IMR-90 (cell line): ENCODE measurements around the gene TMEM61. TPM values are rescaled to one million over a fixed set of nuclear protein-coding genes. Genes with fewer than 3 reads are reported as not detected.

ENCODE experiments used
- ATAC-seq: fragments of 200-7000 bp; cut with Tn5 transposase; 2 replicates; pipeline ENCODE4 v1.9.1; 2020; ENCODE audit warnings: low read depth, mild to moderate bottlenecking, moderate library complexity
- BruUV-seq: library from RNA; stranded (reverse); fragments of 400-500 nt; replicated peaks from 2 replicates; lab custom pipeline; 2021; lab: Mats Ljungman, UMichigan
- CTCF ChIA-PET: fragments of 300-600 bp; formaldehyde crosslinking; extraction: SDS; loops from one replicate; lab custom pipeline; 2021; ENCODE audit warnings: antibody characterized with exemption; lab: Yijun Ruan, JAX
- POLR2A ChIA-PET: fragments of 300-600 bp; sonication (Branson Sonifier 250); formaldehyde crosslinking; loops from one replicate; lab custom pipeline; 2022; ENCODE audit warnings: antibody characterized with exemption; ENCODE audit not compliant: unreplicated experiment; lab: Charles Lee
- DNase-seq: peaks from one replicate; pipeline ENCODE4 v3.0.0; 2013
- H2AFZ ChIP-seq: replicated peaks from 2 replicates; pipeline ENCODE3; 2013; ENCODE audit warnings: low read length, mild to moderate bottlenecking; ENCODE audit not compliant: poor library complexity
- H2AK5ac ChIP-seq: 2 replicates; pipeline ENCODE4 v1.6.1; 2013; ENCODE audit warnings: low read depth, low read length, inconsistent platforms
- H2AK9ac ChIP-seq: replicated peaks from 2 replicates; pipeline ENCODE3; 2013; ENCODE audit warnings: mild to moderate bottlenecking, low read depth, low read length, moderate library complexity; ENCODE audit not compliant: poor library complexity
- H2BK120ac ChIP-seq: 2 replicates; pipeline ENCODE4 v1.6.1; 2013; ENCODE audit warnings: low read depth, low read length, inconsistent platforms
- H2BK15ac ChIP-seq: 3 replicates; pipeline ENCODE4 v1.6.1; 2013; ENCODE audit warnings: low read depth, low read length, inconsistent platforms
- H2BK20ac ChIP-seq: 2 replicates; pipeline ENCODE4 v1.6.1; 2013; ENCODE audit warnings: low read depth, mild to moderate bottlenecking, inconsistent platforms, low read length, moderate library complexity
- H2BK5ac ChIP-seq: 2 replicates; pipeline ENCODE4 v1.6.1; 2013; ENCODE audit warnings: mild to moderate bottlenecking, low read depth, low read length, inconsistent platforms; ENCODE audit not compliant: poor library complexity, severe bottlenecking
- H3K14ac ChIP-seq: replicated peaks from 2 replicates; pipeline ENCODE4 v1.6.1; 2013; ENCODE audit warnings: low read depth, low read length, inconsistent platforms
- H3K18ac ChIP-seq: 2 replicates; pipeline ENCODE4 v1.6.1; 2013; ENCODE audit warnings: low read depth, low read length, control low read depth
- H3K23ac ChIP-seq: 2 replicates; pipeline ENCODE4 v1.6.1; 2013; ENCODE audit warnings: low read depth, low read length, inconsistent platforms
- H3K27ac ChIP-seq: 2 replicates; pipeline ENCODE4 v1.5.1; 2013; ENCODE audit warnings: mild to moderate bottlenecking, control low read depth, low read length; ENCODE audit not compliant: insufficient read depth
- H3K27me3 ChIP-seq: 2 replicates; pipeline ENCODE4 v1.6.1; 2013; ENCODE audit warnings: low read length; ENCODE audit not compliant: control insufficient read depth, insufficient read depth
- H3K36me3 ChIP-seq: 2 replicates; pipeline ENCODE4 v1.6.1; 2013; ENCODE audit warnings: low read length, mixed read lengths; ENCODE audit not compliant: control insufficient read depth, insufficient read depth
- H3K4ac ChIP-seq: 2 replicates; pipeline ENCODE4 v1.6.1; 2013; ENCODE audit warnings: low read depth, low read length, inconsistent platforms
- H3K4me1 ChIP-seq: 2 replicates; pipeline ENCODE4 v1.6.1; 2013; ENCODE audit warnings: low read length, mixed read lengths; ENCODE audit not compliant: control insufficient read depth, insufficient read depth
- H3K4me2 ChIP-seq: 2 replicates; pipeline ENCODE4 v1.6.1; 2013; ENCODE audit warnings: low read depth, mild to moderate bottlenecking, control low read depth, low read length, moderate library complexity
- H3K4me3 ChIP-seq: 2 replicates; pipeline ENCODE4 v1.5.1; 2013; ENCODE audit warnings: low read depth, mild to moderate bottlenecking, control low read depth, low read length, moderate library complexity; ENCODE audit not compliant: insufficient read depth
- H3K56ac ChIP-seq: 2 replicates; pipeline ENCODE4 v1.6.1; 2013; ENCODE audit warnings: low read length, inconsistent platforms; ENCODE audit not compliant: insufficient read depth; ENCODE audit errors: extremely low read depth
- H3K79me1 ChIP-seq, 2 experiments: 2 replicates each; pipeline ENCODE4 v1.6.1; 2013; ENCODE audit warnings: low read length in 2 of 2, inconsistent platforms in 1 of 2, low read depth in 1 of 2
- H3K9ac ChIP-seq: 2 replicates; pipeline ENCODE4 v1.6.1; 2013; ENCODE audit warnings: low read depth, low read length, control low read depth
- H3K9me1 ChIP-seq: 2 replicates; pipeline ENCODE4 v1.6.1; 2013; ENCODE audit warnings: low read length, inconsistent platforms; ENCODE audit not compliant: insufficient read depth
- H3K9me3 ChIP-seq: 2 replicates; pipeline ENCODE4 v1.6.1; 2013; ENCODE audit warnings: low read length; ENCODE audit not compliant: control insufficient read depth, insufficient read depth
- H4K20me1 ChIP-seq: 2 replicates; pipeline ENCODE4 v1.6.1; 2013; ENCODE audit warnings: low read length, inconsistent platforms; ENCODE audit not compliant: insufficient read depth
- H4K5ac ChIP-seq: 2 replicates; pipeline ENCODE4 v1.6.1; 2013; ENCODE audit warnings: mild to moderate bottlenecking, low read depth, low read length, control low read depth
- H4K8ac ChIP-seq, 2 experiments: 2 replicates each; pipeline ENCODE4 v1.6.1; 2013; ENCODE audit warnings: low read depth in 2 of 2, low read length in 2 of 2, control low read depth in 1 of 2, inconsistent platforms in 1 of 2
- H4K91ac ChIP-seq: 2 replicates; pipeline ENCODE4 v1.6.1; 2013; ENCODE audit warnings: low read depth, low read length, inconsistent platforms; ENCODE audit not compliant: insufficient read depth
- BHLHE40 ChIP-seq: fragments of 150-350 bp; IDR thresholded peaks from 2 replicates; pipeline ENCODE4 v1.6.1; 2016; ENCODE audit warnings: mild to moderate bottlenecking, low read depth, low read length
- CEBPB ChIP-seq: IDR thresholded peaks from 2 replicates; pipeline ENCODE4 v1.6.1; 2012; ENCODE audit warnings: low read depth, low read length, improper control_type of control experiment
- CHD1 ChIP-seq: IDR thresholded peaks from 2 replicates; pipeline ENCODE4 v1.6.1; 2012; ENCODE audit warnings: low read depth, low read length, improper control_type of control experiment
- FOS ChIP-seq: fragments of 150-350 bp; IDR thresholded peaks from 2 replicates; pipeline ENCODE4 v1.6.1; 2016; ENCODE audit warnings: low read depth, low read length
- MAFK ChIP-seq: IDR thresholded peaks from 2 replicates; pipeline ENCODE4 v1.6.1; 2012; ENCODE audit warnings: low read depth, low read length, improper control_type of control experiment
- MAZ ChIP-seq: IDR thresholded peaks from 2 replicates; pipeline ENCODE4 v1.6.1; 2012; ENCODE audit warnings: low read depth, mild to moderate bottlenecking, low read length, improper control_type of control experiment, moderate library complexity, borderline replicate concordance
- MXI1 ChIP-seq: IDR thresholded peaks from 2 replicates; pipeline ENCODE4 v1.6.1; 2012; ENCODE audit warnings: low read depth, mild to moderate bottlenecking, low read length, moderate library complexity, borderline replicate concordance
- NFE2L2 ChIP-seq: fragments of 150-350 bp; IDR thresholded peaks from 2 replicates; pipeline ENCODE4 v1.6.1; 2016; ENCODE audit warnings: low read depth, mild to moderate bottlenecking, low read length
- POLR2A ChIP-seq: IDR thresholded peaks from 2 replicates; pipeline ENCODE4 v1.6.1; 2012; ENCODE audit warnings: mild to moderate bottlenecking, low read depth, low read length
- RAD21 ChIP-seq: IDR thresholded peaks from 2 replicates; pipeline ENCODE4 v1.6.1; 2012; ENCODE audit warnings: low read length, improper control_type of control experiment
- RCOR1 ChIP-seq: IDR thresholded peaks from 2 replicates; pipeline ENCODE4 v1.6.1; 2012; ENCODE audit warnings: mild to moderate bottlenecking, low read length, improper control_type of control experiment; ENCODE audit not compliant: insufficient replicate concordance
- RFX5 ChIP-seq: IDR thresholded peaks from 2 replicates; pipeline ENCODE4 v1.8.0; 2012; ENCODE audit warnings: low read depth, mild to moderate bottlenecking, low read length, moderate library complexity
- SMC3 ChIP-seq: fragments of 150-350 bp; IDR thresholded peaks from 2 replicates; pipeline ENCODE4 v1.6.1; 2016; ENCODE audit warnings: low read depth, mild to moderate bottlenecking, antibody characterized with exemption, low read length, moderate library complexity
- WGBS, 2 experiments: methylation state at CpG; one replicate each; pipeline versions ENCODE4 v1.1.5 to v1.1.7; 2013; ENCODE audit warnings: missing lambda C conversion rate in 2 of 2; ENCODE audit not compliant: insufficient read length in 1 of 2; ENCODE audit errors: extremely low coverage in 2 of 2; 5-methylcytosine and 5-hydroxymethylcytosine counted together
- dilution Hi-C: fragments of 300-500 bp; cut with HindIII; formaldehyde crosslinking; loops from one replicate; pipeline ENCODE4 v1.14.3; 2018; ENCODE audit warnings: low sequenced_read_pairs; ENCODE audit not compliant: unreplicated experiment
- in situ Hi-C: fragments of 300-500 bp; cut with MboI; formaldehyde crosslinking; loops from 3 replicates; pipeline ENCODE4 v1.14.3; 2019; ENCODE audit warnings: low sequenced_read_pairs, inconsistent platforms, mixed read lengths
- intact Hi-C: fragments of 100-400 bp; cut with micrococcal nuclease; formaldehyde crosslinking; loops from 2 replicates; pipeline ENCODE4 v1.10.0; 2022
- polyA plus RNA-seq, 3 experiments: library from polyadenylated mRNA; depleted of rRNA; stranded (reverse); fragments of >200 nt; gene quantifications; 2 replicates each; pipeline ENCODE4 v1.2.3, GENCODE V29; 2012; ENCODE audit warnings: low replicate concordance in 1 of 3
- total RNA-seq: library from RNA; depleted of rRNA; stranded (reverse); fragments of >200 nt; gene quantifications from 2 replicates; pipeline ENCODE4 v1.2.3, GENCODE V29; 2012
- TF ChIP-seq, protein P1 (sequence below): fragments of 150-350 bp; IDR thresholded peaks from 2 replicates; pipeline ENCODE4 v1.6.1; 2017; ENCODE audit warnings: mild to moderate bottlenecking, antibody characterized with exemption, low read length, low read depth
- TF ChIP-seq, protein P2 (sequence below): fragments of 150-350 bp; IDR thresholded peaks from 2 replicates; pipeline ENCODE4 v1.6.1; 2016; ENCODE audit warnings: low read depth, mild to moderate bottlenecking, low read length, moderate library complexity, borderline replicate concordance
- TF ChIP-seq, protein P3 (sequence below): conservative IDR thresholded peaks from 2 replicates; pipeline ENCODE4 v1.5.1; 2012; ENCODE audit warnings: mild to moderate bottlenecking, low read depth, low read length, improper control_type of control experiment

TMEM61 gene
- total and polyA plus RNA-seq, 2 of the 4 experiments (the other 2 are of a cell fraction): not detected

DNA sequence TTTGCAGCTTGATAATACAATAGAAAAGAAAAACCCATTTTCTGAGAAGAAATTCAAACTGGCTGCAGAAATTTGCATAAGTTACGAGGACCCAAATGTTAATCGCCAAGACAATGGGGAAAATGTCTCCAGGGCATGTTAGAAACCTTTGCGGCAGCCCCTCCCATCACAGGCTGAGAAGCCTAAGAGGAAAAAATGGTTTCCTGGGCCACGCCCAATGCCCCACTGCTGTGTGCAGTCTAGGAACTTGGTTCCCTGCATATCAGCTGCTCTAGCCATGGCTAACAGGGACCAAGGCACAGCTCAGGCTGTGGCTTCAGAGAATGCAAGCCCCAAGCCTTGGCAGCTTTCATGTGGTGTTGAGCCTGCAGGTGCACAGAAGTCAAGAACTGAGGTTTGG is 37.5 kb upstream of the TMEM61 start:
- no peaks in the 10 kb centered on the region; the same call in 1 of the 2 replicates for H3K27me3 ChIP-seq
- DNase-seq (no peak), ATAC-seq (no peak)
- no peak overlapping the region for H2BK120ac ChIP-seq
- H2AK5ac ChIP-seq: no peak overlapping the region
- no peaks in the 10 kb centered on the region for H3K4me1 ChIP-seq
- H3K56ac ChIP-seq: no peak overlapping the region
- ChIA-PET POLR2A (no interaction called here), CTCF (no interaction called here)
- H2AK9ac ChIP-seq: no peak overlapping the region
- WGBS, 2 experiments: no CpG with 5 or more reads among the region's 4 CpGs
- H3K36me3 ChIP-seq: no peaks in the 10 kb centered on the region
- no peak overlapping the region for H3K9ac ChIP-seq
- H3K4ac ChIP-seq: no peak overlapping the region
- H4K5ac ChIP-seq: no peak overlapping the region
- H3K9me3 ChIP-seq: peaks cover 4% of the 10 kb centered on the region; the same call in 1 of the 2 replicates
- no peak overlapping the region for H4K8ac ChIP-seq
- H3K18ac ChIP-seq: no peak overlapping the region
- intact Hi-C loops (no loop called here), dilution Hi-C loops (no loop called here), in situ Hi-C loops (no loop called here)
- H2BK20ac ChIP-seq: no peak overlapping the region
- BruUV-seq: no TSS peak
- no peaks in the 10 kb centered on the region for H4K20me1 ChIP-seq
- H3K27ac ChIP-seq: no peak overlapping the region
- no peak overlapping the region for H2BK15ac ChIP-seq
- TF ChIP-seq RAD21: no peak
- TF ChIP-seq MAZ: no peak
- no peak for TF ChIP-seq POLR2A
- TF ChIP-seq, protein P1, sequence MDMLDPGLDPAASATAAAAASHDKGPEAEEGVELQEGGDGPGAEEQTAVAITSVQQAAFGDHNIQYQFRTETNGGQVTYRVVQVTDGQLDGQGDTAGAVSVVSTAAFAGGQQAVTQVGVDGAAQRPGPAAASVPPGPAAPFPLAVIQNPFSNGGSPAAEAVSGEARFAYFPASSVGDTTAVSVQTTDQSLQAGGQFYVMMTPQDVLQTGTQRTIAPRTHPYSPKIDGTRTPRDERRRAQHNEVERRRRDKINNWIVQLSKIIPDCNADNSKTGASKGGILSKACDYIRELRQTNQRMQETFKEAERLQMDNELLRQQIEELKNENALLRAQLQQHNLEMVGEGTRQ: no peak
- TF ChIP-seq SMC3: no peak
- no peak for TF ChIP-seq CHD1
- no peak for TF ChIP-seq RFX5
- no peak for TF ChIP-seq NFE2L2
- no peak for TF ChIP-seq MAFK
- no peak for TF ChIP-seq FOS
- no peak for TF ChIP-seq RCOR1
- no peak for TF ChIP-seq BHLHE40
- TF ChIP-seq, protein P2, sequence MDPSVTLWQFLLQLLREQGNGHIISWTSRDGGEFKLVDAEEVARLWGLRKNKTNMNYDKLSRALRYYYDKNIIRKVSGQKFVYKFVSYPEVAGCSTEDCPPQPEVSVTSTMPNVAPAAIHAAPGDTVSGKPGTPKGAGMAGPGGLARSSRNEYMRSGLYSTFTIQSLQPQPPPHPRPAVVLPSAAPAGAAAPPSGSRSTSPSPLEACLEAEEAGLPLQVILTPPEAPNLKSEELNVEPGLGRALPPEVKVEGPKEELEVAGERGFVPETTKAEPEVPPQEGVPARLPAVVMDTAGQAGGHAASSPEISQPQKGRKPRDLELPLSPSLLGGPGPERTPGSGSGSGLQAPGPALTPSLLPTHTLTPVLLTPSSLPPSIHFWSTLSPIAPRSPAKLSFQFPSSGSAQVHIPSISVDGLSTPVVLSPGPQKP: no peak
- no peak for TF ChIP-seq MXI1
- TF ChIP-seq, protein P3, sequence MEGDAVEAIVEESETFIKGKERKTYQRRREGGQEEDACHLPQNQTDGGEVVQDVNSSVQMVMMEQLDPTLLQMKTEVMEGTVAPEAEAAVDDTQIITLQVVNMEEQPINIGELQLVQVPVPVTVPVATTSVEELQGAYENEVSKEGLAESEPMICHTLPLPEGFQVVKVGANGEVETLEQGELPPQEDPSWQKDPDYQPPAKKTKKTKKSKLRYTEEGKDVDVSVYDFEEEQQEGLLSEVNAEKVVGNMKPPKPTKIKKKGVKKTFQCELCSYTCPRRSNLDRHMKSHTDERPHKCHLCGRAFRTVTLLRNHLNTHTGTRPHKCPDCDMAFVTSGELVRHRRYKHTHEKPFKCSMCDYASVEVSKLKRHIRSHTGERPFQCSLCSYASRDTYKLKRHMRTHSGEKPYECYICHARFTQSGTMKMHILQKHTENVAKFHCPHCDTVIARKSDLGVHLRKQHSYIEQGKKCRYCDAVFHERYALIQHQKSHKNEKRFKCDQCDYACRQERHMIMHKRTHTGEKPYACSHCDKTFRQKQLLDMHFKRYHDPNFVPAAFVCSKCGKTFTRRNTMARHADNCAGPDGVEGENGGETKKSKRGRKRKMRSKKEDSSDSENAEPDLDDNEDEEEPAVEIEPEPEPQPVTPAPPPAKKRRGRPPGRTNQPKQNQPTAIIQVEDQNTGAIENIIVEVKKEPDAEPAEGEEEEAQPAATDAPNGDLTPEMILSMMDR: no peak
- TF ChIP-seq CEBPB: no peak
- H2AFZ ChIP-seq: no peak overlapping the region
- no peak overlapping the region for H4K91ac ChIP-seq
- H2BK5ac ChIP-seq: no peak overlapping the region
- no peak overlapping the region for H3K23ac ChIP-seq
- H3K79me1 ChIP-seq: no peaks in the 10 kb centered on the region
- H3K4me3 ChIP-seq: no peak overlapping the region
- H3K14ac ChIP-seq: no peak overlapping the region
- no peak overlapping the region for H3K4me2 ChIP-seq
- H3K9me1 ChIP-seq: 0 out of 2 replicates have a peak, but pooled peaks cover 3% of the 10 kb centered on the region
